HL-60 (cell line): Measurements from ENCODE around the gene LIMCH1.

Source experiments
- CTCF ChIP-seq: IDR thresholded peaks from one replicate; pipeline ENCODE4 v1.5.1; 2011; ENCODE audit warnings: low read length, control low read depth, inconsistent platforms; ENCODE audit not compliant: insufficient read depth
- POLR2AphosphoS5 ChIP-seq: IDR thresholded peaks from 2 replicates; pipeline ENCODE4 v1.6.1; 2012; ENCODE audit warnings: low read depth
- REST ChIP-seq: IDR thresholded peaks from 2 replicates; pipeline ENCODE4 v1.6.1; 2012; ENCODE audit warnings: low read depth; ENCODE audit not compliant: insufficient replicate concordance
- SPI1 ChIP-seq: IDR thresholded peaks from 2 replicates; pipeline ENCODE4 v1.6.1; 2012; ENCODE audit warnings: low read depth, mild to moderate bottlenecking, borderline replicate concordance

- no peak for TF ChIP-seq CTCF
- no peak for TF ChIP-seq REST
- TF ChIP-seq POLR2AphosphoS5 = no peak
- TF ChIP-seq SPI1 = no peak
Observed at GRCh38 chr4:41633321-41633720, 95.4 kb downstream of the LIMCH1 start.
